Psoas muscle (tissue), 8 donors: ENCODE results near the gene ST6GAL1. TPM values are rescaled to one million over a fixed set of nuclear protein-coding genes. Genes with fewer than 3 reads are reported as not detected.

Experiments used
- ATAC-seq, 4 donors: fragments of 200-7000 bp; cut with Tn5 transposase; one replicate each; pipeline ENCODE4 v1.9.1; 2020; ENCODE audit warnings: moderate library complexity in 3 of 4, mild to moderate bottlenecking in 2 of 4
- DNase-seq, 2 donors: peaks; one replicate each; pipeline ENCODE4 v3.0.0-alpha.2; 2020
- H3K27ac ChIP-seq: fragments of 200-600 bp; one replicate; pipeline ENCODE4 v1.8.0; 2022
- H3K27me3 ChIP-seq, 3 donors: fragments of 200-600 bp in 1 of 3; one replicate each; pipeline versions ENCODE4 v1.6.1 to v1.8.0; 2013 to 2022; ENCODE audit warnings: low read length in 2 of 3, mild to moderate bottlenecking in 2 of 3, moderate library complexity in 1 of 3; ENCODE audit not compliant: insufficient read depth in 3 of 3
- H3K36me3 ChIP-seq, 2 donors: fragments of 200-600 bp in 1 of 2; one replicate each; pipeline versions ENCODE4 v1.6.1 to v1.8.0; 2013 to 2022; ENCODE audit warnings: low read depth in 1 of 2, mild to moderate bottlenecking in 1 of 2, moderate library complexity in 1 of 2; ENCODE audit not compliant: insufficient read depth in 1 of 2
- H3K4me1 ChIP-seq: fragments of 200-600 bp; one replicate; pipeline ENCODE4 v1.8.0; 2022
- H3K4me3 ChIP-seq: fragments of 200-600 bp; one replicate; pipeline ENCODE4 v1.8.0; 2022; ENCODE audit warnings: mild to moderate bottlenecking
- H3K9me3 ChIP-seq: fragments of 200-600 bp; one replicate; pipeline ENCODE4 v1.8.0; 2022
- CTCF ChIP-seq: fragments of 200-600 bp; IDR thresholded peaks from one replicate; pipeline ENCODE4 v1.8.0; 2022; ENCODE audit warnings: antibody characterized with exemption
- WGBS, 3 donors: extraction: QIAGEN DNeasy Blood & Tissue Kit; methylation state at CpG; one replicate each; pipeline versions ENCODE4 v1.1.6 to v1.1.7; 2013; 5-methylcytosine and 5-hydroxymethylcytosine counted together
- intact Hi-C, 2 donors: fragments of 100-400 bp; cut with DNase I; formaldehyde crosslinking; loops; one replicate each; pipeline versions ENCODE4 v1.11.0 to v1.14.2; 2022
- polyA plus RNA-seq, 3 donors: library from polyadenylated mRNA; stranded (reverse); fragments of 200-250 nt; gene quantifications; one replicate each; pipeline ENCODE4 v1.2.3, GENCODE V29; 2013
- total RNA-seq, 4 donors: library from RNA; stranded (reverse); fragmentation: NEBNext Ultra II Directional in 2 of 4; extraction: Animal tissue kit (Norgen Biotek cat#: 25700) in 2 of 4; gene quantifications; one replicate each; pipeline versions ENCODE4 v1.2.1 to v1.2.4, GENCODE V29; 2021 to 2023
- donor health status: healthy with polysubstance abuse.
- donor health status: DM: no; HTN: no; CAD: no; lungs with moderate emphysema.
- donor health status: Bipolar disorder and iron deficiency.
- donor health status: healthy.
- donor health status: DM: yes; HTN: yes; CAD: no.
- donor health status: DM: no; HTN: no; CAD: no.
- donor health status: DM: no; HTN: no; CAD: no.
- donor health status: DM: yes; HTN: yes; CAD: no.

Gene ST6GAL1
- total and polyA plus RNA-seq, 7 donors = 4.2 to 25.0 (median 15.3) TPM

GRCh38 chr3:186978712-186979111 lies 48.4 kb downstream of the ST6GAL1 start:
- ATAC-seq = no peak
- intact Hi-C loops = loop anchor here (5.0 kb wide), 1 partner anchor 46 kb away; the partner anchor contains the start of gene ST6GAL1 (in 2 of the 2)
- H3K9me3 ChIP-seq = no peaks in the 10 kb centered on the region
- H3K4me3 ChIP-seq = no peak overlapping the region
- no peak for DNase-seq
- peaks cover 41% of the 10 kb centered on the region for H3K4me1 ChIP-seq
- WGBS, 3 donors = 86 to 96% (median 93%) methylated on average over 2 of the region's 2 CpGs
- H3K36me3 ChIP-seq = peaks cover 0 to 6% of the 10 kb centered on the region in 2 donors
- H3K27ac ChIP-seq = no peak overlapping the region
- no peak for TF ChIP-seq CTCF
- H3K27me3 ChIP-seq = no peaks in the 10 kb centered on the region

GRCh38 chr3:186979852-186980251 lies 49.5 kb downstream of the ST6GAL1 start:
- Histone ChIP-seq H3K9me3 (no peaks in the 10 kb centered on the region), H3K27me3 (no peaks in the 10 kb centered on the region), H3K36me3 (peaks cover 0 to 6% of the 10 kb centered on the region in 2 donors), H3K4me3 (no peak overlapping the region), H3K4me1 (peaks cover 30% of the 10 kb centered on the region), H3K27ac (no peak overlapping the region)
- WGBS, 3 donors = 95 to 97% (median 97%) methylated on average over 3 of the region's 3 CpGs
- DNase-seq (no peak), ATAC-seq (no peak)
- no peak for TF ChIP-seq CTCF
- intact Hi-C loops = loop anchor here (5.0 kb wide), 1 partner anchor 48 kb away; the partner anchor contains the start of gene ST6GAL1 (in 2 of the 2)

GRCh38 chr3:186980989-186981388 lies 50.7 kb downstream of the ST6GAL1 start:
- ATAC-seq (no peak), DNase-seq (no peak)
- H3K4me1 ChIP-seq = peaks cover 30% of the 10 kb centered on the region
- H3K4me3 ChIP-seq = no peak overlapping the region
- intact Hi-C loops = no loop called here
- peaks cover 0 to 6% of the 10 kb centered on the region in 2 donors for H3K36me3 ChIP-seq
- 90 to 97% (median 92%) methylated on average over 2 of the region's 2 CpGs for WGBS, 3 donors
- H3K27ac ChIP-seq = no peak overlapping the region
- no peaks in the 10 kb centered on the region for H3K27me3 ChIP-seq
- no peaks in the 10 kb centered on the region for H3K9me3 ChIP-seq
- no peak for TF ChIP-seq CTCF

GRCh38 chr3:186983659-186984058 lies 53.3 kb downstream of the ST6GAL1 start:
- no peak overlapping the region for H3K27ac ChIP-seq
- ATAC-seq = no peak
- no peaks in the 10 kb centered on the region for H3K27me3 ChIP-seq
- H3K36me3 ChIP-seq = peaks cover 0 to 6% of the 10 kb centered on the region in 2 donors
- intact Hi-C loops = no loop called here
- DNase-seq = no peak
- no peak overlapping the region for H3K4me3 ChIP-seq
- 83 to 90% (median 90%) methylated on average over 4 of the region's 4 CpGs for WGBS, 3 donors
- TF ChIP-seq CTCF = no peak
- peaks cover 27% of the 10 kb centered on the region for H3K4me1 ChIP-seq
- H3K9me3 ChIP-seq = no peaks in the 10 kb centered on the region

GRCh38 chr3:186984064-186984463 lies 53.7 kb downstream of the ST6GAL1 start:
- ATAC-seq (no peak), DNase-seq (no peak)
- Histone ChIP-seq H3K9me3 (no peaks in the 10 kb centered on the region), H3K27me3 (no peaks in the 10 kb centered on the region), H3K4me1 (peaks cover 27% of the 10 kb centered on the region), H3K36me3 (peaks cover 0 to 6% of the 10 kb centered on the region in 2 donors), H3K4me3 (no peak overlapping the region), H3K27ac (no peak overlapping the region)
- intact Hi-C loops = no loop called here
- 87 to 90% (median 89%) methylated on average over 6 of the region's 6 CpGs for WGBS, 3 donors
- TF ChIP-seq CTCF = no peak
